ENCODE measurements around the gene HEBP1. TPM values are rescaled to one million over a fixed set of nuclear protein-coding genes. Genes with fewer than 3 reads are reported as not detected.

The HEBP1 gene
- total and polyA plus RNA-seq, 4 donors: 40.5 to 62.7 (median 53.7) TPM

DNA sequence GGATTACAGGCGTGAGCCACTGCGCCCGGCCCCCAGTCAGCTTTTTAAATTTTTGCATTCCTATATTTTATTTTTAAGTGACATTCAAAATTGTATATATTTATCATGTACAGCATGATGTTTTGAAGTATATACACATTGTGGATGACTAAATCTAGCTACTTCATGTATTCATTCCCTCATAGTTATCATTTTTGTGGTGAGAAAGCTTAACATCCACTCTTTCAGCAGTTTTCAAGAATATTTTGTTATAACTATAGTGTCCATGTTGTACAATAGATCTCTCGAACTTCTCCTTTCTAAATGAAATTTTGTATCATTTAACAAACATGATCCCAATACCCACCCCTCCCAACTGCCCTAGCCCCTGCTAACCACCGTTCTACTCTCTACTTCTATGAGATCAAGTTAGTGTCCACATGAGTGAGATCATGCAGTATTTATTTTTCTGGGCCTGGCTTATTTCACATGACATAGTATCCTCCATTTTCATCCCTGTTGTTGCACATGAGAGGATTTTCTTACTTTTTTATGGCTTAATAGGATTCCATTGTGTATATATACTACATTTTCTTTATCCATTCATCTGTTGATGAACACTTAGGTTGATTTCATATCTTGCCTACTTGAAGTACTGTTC is 8.8 kb upstream of the HEBP1 start:
- Histone ChIP-seq H3K36me3 (ENCODE audit: control insufficient read depth in 4 of 4, insufficient read depth in 4 of 4, low read length in 4 of 4) (no peaks in the 10 kb centered on the region), H3K9me3 (ENCODE audit: control insufficient read depth in 4 of 4, insufficient read depth in 3 of 4, low read length in 3 of 4) (no peaks in the 10 kb centered on the region), H3K9ac (ENCODE audit: insufficient read depth in 1 of 2, low read length in 2 of 2) (no peak overlapping the region), H3K4me3 (no peak overlapping the region), H3K4me1 (ENCODE audit: control insufficient read depth in 5 of 5, insufficient read depth in 5 of 5, low read length in 5 of 5) (no peaks in the 10 kb centered on the region), H3K27me3 (ENCODE audit: control insufficient read depth in 3 of 3, insufficient read depth in 3 of 3, low read length in 2 of 3) (no peaks in the 10 kb centered on the region), H3K27ac (ENCODE audit: low read depth in 1 of 2, low read length in 1 of 2) (no peak overlapping the region)
- no peak for DNase-seq
- 83 to 85% methylated on average over 5 of the region's 5 CpGs for WGBS, 2 donors
- TF ChIP-seq, protein P1, sequence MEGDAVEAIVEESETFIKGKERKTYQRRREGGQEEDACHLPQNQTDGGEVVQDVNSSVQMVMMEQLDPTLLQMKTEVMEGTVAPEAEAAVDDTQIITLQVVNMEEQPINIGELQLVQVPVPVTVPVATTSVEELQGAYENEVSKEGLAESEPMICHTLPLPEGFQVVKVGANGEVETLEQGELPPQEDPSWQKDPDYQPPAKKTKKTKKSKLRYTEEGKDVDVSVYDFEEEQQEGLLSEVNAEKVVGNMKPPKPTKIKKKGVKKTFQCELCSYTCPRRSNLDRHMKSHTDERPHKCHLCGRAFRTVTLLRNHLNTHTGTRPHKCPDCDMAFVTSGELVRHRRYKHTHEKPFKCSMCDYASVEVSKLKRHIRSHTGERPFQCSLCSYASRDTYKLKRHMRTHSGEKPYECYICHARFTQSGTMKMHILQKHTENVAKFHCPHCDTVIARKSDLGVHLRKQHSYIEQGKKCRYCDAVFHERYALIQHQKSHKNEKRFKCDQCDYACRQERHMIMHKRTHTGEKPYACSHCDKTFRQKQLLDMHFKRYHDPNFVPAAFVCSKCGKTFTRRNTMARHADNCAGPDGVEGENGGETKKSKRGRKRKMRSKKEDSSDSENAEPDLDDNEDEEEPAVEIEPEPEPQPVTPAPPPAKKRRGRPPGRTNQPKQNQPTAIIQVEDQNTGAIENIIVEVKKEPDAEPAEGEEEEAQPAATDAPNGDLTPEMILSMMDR (IDR thresholded peaks at IDR 0.05; ENCODE audit: control extremely low read depth, extremely low read depth): no peak
- ATAC-seq (ENCODE audit: insufficient read depth, low FRiP score): no peak

DNA sequence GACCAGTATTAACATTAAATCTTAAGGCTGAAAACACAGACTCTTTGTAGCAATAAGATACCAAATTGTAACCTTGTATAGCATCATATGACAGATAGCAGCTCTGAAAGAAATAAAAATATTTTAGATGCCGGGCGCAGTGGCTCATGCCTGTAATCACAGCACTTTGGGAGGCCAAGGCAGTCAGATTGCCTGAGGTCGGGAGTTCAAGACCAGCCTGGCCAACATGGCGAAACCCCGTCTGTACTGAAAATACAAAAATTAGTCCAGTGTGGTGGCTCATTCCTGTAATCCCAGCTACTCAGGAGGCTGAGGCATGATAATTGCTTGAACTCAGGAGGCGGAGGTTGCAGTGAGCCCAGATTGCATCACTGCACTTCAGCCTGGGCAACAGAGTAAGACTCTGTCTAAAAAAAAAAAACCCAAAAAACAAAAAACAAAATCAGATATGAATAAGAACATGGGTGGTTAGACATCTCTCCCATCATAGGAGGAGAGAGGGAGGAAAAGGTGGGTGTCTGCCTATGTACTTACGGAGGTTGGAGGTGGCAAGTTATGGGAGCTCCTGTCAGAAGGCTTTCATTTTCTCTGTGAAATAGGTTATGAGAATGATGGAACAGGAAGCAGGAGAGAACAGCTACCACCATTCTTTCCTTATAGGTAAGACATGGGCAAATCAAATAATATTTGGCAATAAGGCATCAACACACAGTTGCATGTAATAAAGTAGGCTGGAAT is 7.6 kb upstream of the HEBP1 start:
- Histone ChIP-seq H3K4me1 (ENCODE audit: control insufficient read depth in 5 of 5, insufficient read depth in 5 of 5, low read length in 5 of 5) (no peaks in the 10 kb centered on the region), H3K27ac (ENCODE audit: low read depth in 1 of 2, low read length in 1 of 2) (no peak overlapping the region), H3K9me3 (ENCODE audit: control insufficient read depth in 4 of 4, insufficient read depth in 3 of 4, low read length in 3 of 4) (no peaks in the 10 kb centered on the region), H3K27me3 (ENCODE audit: control insufficient read depth in 3 of 3, insufficient read depth in 3 of 3, low read length in 2 of 3) (no peaks in the 10 kb centered on the region), H3K36me3 (ENCODE audit: control insufficient read depth in 4 of 4, insufficient read depth in 4 of 4, low read length in 4 of 4) (no peaks in the 10 kb centered on the region), H3K4me3 (no peak overlapping the region), H3K9ac (ENCODE audit: insufficient read depth in 1 of 2, low read length in 2 of 2) (no peak overlapping the region)
- 94 to 95% methylated on average over 7 of the region's 7 CpGs for WGBS, 2 donors
- TF ChIP-seq, protein P1 (IDR thresholded peaks at IDR 0.05; ENCODE audit: control extremely low read depth, extremely low read depth): no peak
- DNase-seq (no peak), ATAC-seq (ENCODE audit: insufficient read depth, low FRiP score) (no peak)

DNA sequence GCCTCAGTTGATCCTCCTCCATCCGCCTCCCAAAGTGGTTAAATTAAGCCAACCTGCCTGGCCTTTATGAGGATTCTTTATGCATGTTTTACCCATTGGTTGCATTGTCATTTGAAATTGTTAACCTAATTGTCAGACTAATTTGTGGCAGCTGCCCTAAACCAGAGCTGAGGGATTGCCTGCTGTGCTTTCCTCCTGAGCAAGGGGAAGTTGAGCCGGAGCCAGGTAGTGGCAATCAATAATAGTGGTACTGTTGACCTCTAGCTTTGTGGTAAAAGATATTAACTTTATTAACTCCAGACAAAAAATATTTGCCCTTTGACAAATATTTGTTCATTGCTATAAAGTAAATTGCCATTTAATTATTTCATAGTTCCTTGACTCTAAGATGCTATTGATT is 5.6 kb upstream of the HEBP1 start:
- DNase-seq (no peak), ATAC-seq (ENCODE audit: insufficient read depth, low FRiP score) (no peak)
- Histone ChIP-seq H3K27me3 (ENCODE audit: control insufficient read depth in 3 of 3, insufficient read depth in 3 of 3, low read length in 2 of 3) (no peaks in the 10 kb centered on the region), H3K9ac (ENCODE audit: insufficient read depth in 1 of 2, low read length in 2 of 2) (no peak overlapping the region), H3K4me1 (ENCODE audit: control insufficient read depth in 5 of 5, insufficient read depth in 5 of 5, low read length in 5 of 5) (peaks cover 0 to 6% (median 3%) of the 10 kb centered on the region in 5 donors), H3K36me3 (ENCODE audit: control insufficient read depth in 4 of 4, insufficient read depth in 4 of 4, low read length in 4 of 4) (no peaks in the 10 kb centered on the region), H3K27ac (ENCODE audit: low read depth in 1 of 2, low read length in 1 of 2) (no peak overlapping the region), H3K4me3 (no peak overlapping the region), H3K9me3 (ENCODE audit: control insufficient read depth in 4 of 4, insufficient read depth in 3 of 4, low read length in 3 of 4) (no peaks in the 10 kb centered on the region)
- TF ChIP-seq, protein P1 (IDR thresholded peaks at IDR 0.05; ENCODE audit: control extremely low read depth, extremely low read depth): no peak
- 95% methylated on average over 2 of the region's 2 CpGs for WGBS, 2 donors
